Heart right ventricle (tissue), 16 donors: ENCODE results near the gene TSC22D1. TPM values are rescaled to one million over a fixed set of nuclear protein-coding genes. Genes with fewer than 3 reads are reported as not detected.
"Not testable (repeated sequence)": the region's sequence is repeated elsewhere in the genome, so short reads cannot be mapped to it uniquely, and the experiment has no call there.

Source experiments
- ATAC-seq, 8 donors: fragments of 200-7000 bp; cut with Tn5 transposase; one replicate each; pipeline ENCODE4 v1.9.1; 2020; ENCODE audit warnings: mild to moderate bottlenecking in 8 of 8, moderate library complexity in 8 of 8, moderate number of reproducible peaks in 1 of 8
- DNase-seq, 2 donors: peaks; one replicate each; pipeline ENCODE4 v3.0.0-alpha.2; 2020
- H3K27ac ChIP-seq, 10 donors: fragments of 200-600 bp; sonication (generic) in 2 of 10; one replicate each; pipeline versions ENCODE4 v1.5.0 to v1.8.0; 2020 to 2022; ENCODE audit warnings: mild to moderate bottlenecking in 3 of 10
- H3K27me3 ChIP-seq, 7 donors: fragments of 200-600 bp; one replicate each; pipeline ENCODE4 v1.8.0; 2021 to 2022; ENCODE audit warnings: mild to moderate bottlenecking in 2 of 7
- H3K36me3 ChIP-seq, 9 donors: fragments of 200-600 bp; sonication (generic) in 1 of 9; one replicate each; pipeline versions ENCODE4 v1.5.0 to v1.8.0; 2020 to 2022; ENCODE audit warnings: mild to moderate bottlenecking in 2 of 9
- H3K4me1 ChIP-seq, 9 donors: fragments of 200-600 bp; sonication (generic) in 1 of 9; one replicate each; pipeline versions ENCODE4 v1.5.0 to v1.8.0; 2020 to 2022; ENCODE audit warnings: mild to moderate bottlenecking in 4 of 9
- H3K4me3 ChIP-seq, 10 donors: fragments of 200-600 bp; sonication (generic) in 2 of 10; one replicate each; pipeline versions ENCODE4 v1.5.0 to v1.8.0; 2020 to 2022; ENCODE audit warnings: mild to moderate bottlenecking in 7 of 10, moderate library complexity in 2 of 10
- H3K9me3 ChIP-seq, 11 donors: fragments of 200-600 bp in 10 of 11; sonication (generic) in 2 of 11; one replicate each; pipeline versions ENCODE4 v1.5.0 to v1.8.0; 2013 to 2022; ENCODE audit warnings: mild to moderate bottlenecking in 2 of 11, control low read depth in 1 of 11, moderate library complexity in 1 of 11
- CTCF ChIP-seq, 9 donors: fragments of 200-600 bp; sonication (generic) in 2 of 9; IDR thresholded peaks; one replicate each; pipeline versions ENCODE4 v1.5.0 to v1.8.0; 2021 to 2022; ENCODE audit warnings: antibody characterized with exemption in 9 of 9, mild to moderate bottlenecking in 5 of 9, moderate library complexity in 1 of 9
- WGBS, 2 donors: extraction: QIAGEN DNeasy Blood & Tissue Kit; methylation state at CpG; one replicate each; pipeline ENCODE4 v1.1.7; 2013; ENCODE audit warnings: inconsistent platforms in 1 of 2; 5-methylcytosine and 5-hydroxymethylcytosine counted together
- intact Hi-C, 10 donors: fragments of 100-400 bp; cut with DNase I; formaldehyde crosslinking; loops; one replicate each; pipeline versions ENCODE4 v1.11.1 to v1.14.2; 2022
- polyA plus RNA-seq, 2 donors: library from polyadenylated mRNA; stranded (reverse); fragments of 200-250 nt; gene quantifications; one replicate each; pipeline ENCODE4 v1.2.3, GENCODE V29; 2013
- total RNA-seq, 10 donors: library from RNA; stranded (reverse); fragmentation: NEBNext Ultra II Directional in 3 of 10; extraction: Animal tissue kit (Norgen Biotek cat#: 25700) in 3 of 10; gene quantifications; one replicate each; pipeline versions ENCODE4 v1.2.1 to v1.2.4, GENCODE V29; 2021 to 2023
- donor health status: Arrhythmogenic right ventricular cardiomyopathy.
- donor health status: ischemic (EF 13 %, LVEDD 7.1; RV severe dilation, severe dysfunction).
- donor health status: healthy with polysubstance abuse.
- donor health status: DM: no; HTN: yes; CAD: no.
- donor health status: DM: no; HTN: no; CAD: no.
- donor health status: ischemic (EF 25% LVEDD 6.9; RV normal size, moderate dysfunction).
- donor health status: ischemic (EF 25% LVEDD 5.7; RV mildly dilated, moderate dysfunction).
- donor health status: healthy.
- donor health status: DM: yes; HTN: yes; CAD: no.
- donor health status: Ischemic cardiomyopathy.
- donor health status: ischemic (EF 35%, LVEDD 5.7; RV mildly dilated, moderate dysfunction).
- donor health status: nonischemic (EF 11% LVEDD 7.7; RV severe dilation, severe dysfunction).
- donor health status: DM: yes; HTN: yes; CAD: no.
- donor health status: PGD.
- donor health status: ischemic (EF 29% LVEDD 5.4; RV normal size, mild dysfunction).
- donor health status: nonischemic (EF 23%, LVEDD 6.1; RV moderate dilation, normal function).

Gene TSC22D1
- total and polyA plus RNA-seq, 12 donors, result 48.5 to 200 (median 113) TPM

GRCh38 chr13:44463759-44464158 is 112.4 kb downstream of the TSC22D1 start:
- Histone ChIP-seq H3K4me3 (no peak overlapping the region), H3K9me3 (peaks cover 0 to 6% (median 0%) of the 10 kb centered on the region in 11 donors), H3K27me3 (no peaks in the 10 kb centered on the region), H3K27ac (no peak overlapping the region), H3K4me1 (peaks cover 0 to 5% (median 0%) of the 10 kb centered on the region in 9 donors), H3K36me3 (no peaks in the 10 kb centered on the region)
- no peak for TF ChIP-seq CTCF (IDR thresholded peaks at IDR 0.05)
- intact Hi-C loops, result loop anchor here in 1 of 10 donors (10.0 kb wide), 1 partner anchor 409 kb away; no protein-coding TSS in a partner anchor
- no peak for ATAC-seq
- DNase-seq, result no peak
- 85 to 89% methylated on average over 1 of the region's 1 CpG for WGBS, 2 donors

- WGBS, 2 donors, result 96 to 99% methylated on average over 9 of the region's 9 CpGs
- Histone ChIP-seq H3K9me3 (peaks cover 0 to 11% (median 0%) of the 10 kb centered on the region in 11 donors), H3K4me3 (no peak overlapping the region), H3K36me3 (no peaks in the 10 kb centered on the region), H3K4me1 (peaks cover 0 to 10% (median 0%) of the 10 kb centered on the region in 9 donors), H3K27ac (no peak overlapping the region), H3K27me3 (no peaks in the 10 kb centered on the region)
- TF ChIP-seq CTCF (IDR thresholded peaks at IDR 0.05), result no peak
- peak in 1 of 8 donors; percentile 13 for ATAC-seq
- DNase-seq, result no peak
- intact Hi-C loops, result loop anchor here in 2 of 10 donors (10.0 kb wide), 2 partner anchors 405 to 415 kb away; no protein-coding TSS in a partner anchor
Measured at GRCh38 chr13:44459674-44460073, 116.5 kb downstream of the TSC22D1 start.

- no peak for DNase-seq
- intact Hi-C loops, result loop anchor here in 1 of 10 donors (10.0 kb wide), 1 partner anchor 414 kb away; no protein-coding TSS in a partner anchor
- H3K27ac ChIP-seq, result no peak overlapping the region
- H3K27me3 ChIP-seq, result no peaks in the 10 kb centered on the region
- TF ChIP-seq CTCF (IDR thresholded peaks at IDR 0.05), result no peak
- no peaks in the 10 kb centered on the region for H3K36me3 ChIP-seq
- 95 to 97% methylated on average over 17 of the region's 17 CpGs for WGBS, 2 donors
- H3K4me3 ChIP-seq, result no peak overlapping the region
- peaks cover 0 to 11% (median 0%) of the 10 kb centered on the region in 11 donors for H3K9me3 ChIP-seq
- peaks cover 0 to 6% (median 0%) of the 10 kb centered on the region in 9 donors for H3K4me1 ChIP-seq
- ATAC-seq, result peak in 2 of 8 donors; percentile 19 to 47
Measured at GRCh38 chr13:44458313-44458975, 117.7 kb downstream of the TSC22D1 start.

- not testable (repeated sequence) for H3K4me3 ChIP-seq, H3K27ac ChIP-seq, ATAC-seq, H3K4me1 ChIP-seq, H3K27me3 ChIP-seq, DNase-seq, H3K36me3 ChIP-seq
- intact Hi-C loops, result loop anchor here in 1 of 10 donors (10.0 kb wide), 1 partner anchor 411 kb away; no protein-coding TSS in a partner anchor
- 94 to 97% methylated on average over 11 of the region's 11 CpGs for WGBS, 2 donors
- peaks cover 0 to 11% (median 0%) of the 10 kb centered on the region in 11 donors for H3K9me3 ChIP-seq
Measured at GRCh38 chr13:44456212-44456611, 119.9 kb downstream of the TSC22D1 start.

GRCh38 chr13:44455769-44456168 is 120.4 kb downstream of the TSC22D1 start:
- 98 to 99% methylated on average over 8 of the region's 8 CpGs for WGBS, 2 donors
- DNase-seq, result no peak
- no peak for TF ChIP-seq CTCF (IDR thresholded peaks at IDR 0.05)
- Histone ChIP-seq H3K9me3 (peaks cover 0 to 11% (median 0%) of the 10 kb centered on the region in 11 donors), H3K36me3 (no peaks in the 10 kb centered on the region), H3K27ac (no peak overlapping the region), H3K27me3 (no peaks in the 10 kb centered on the region), H3K4me1 (peaks cover 0 to 6% (median 0%) of the 10 kb centered on the region in 9 donors), H3K4me3 (no peak overlapping the region)
- no peak for ATAC-seq
- intact Hi-C loops, result loop anchor here in 1 of 10 donors (10.0 kb wide), 1 partner anchor 411 kb away; no protein-coding TSS in a partner anchor
